ENCODE results near the gene TRPC3.
A peak's percentile ranks its signal among the peaks of the same experiment; 100 is the strongest.

The TRPC3 gene

DNA sequence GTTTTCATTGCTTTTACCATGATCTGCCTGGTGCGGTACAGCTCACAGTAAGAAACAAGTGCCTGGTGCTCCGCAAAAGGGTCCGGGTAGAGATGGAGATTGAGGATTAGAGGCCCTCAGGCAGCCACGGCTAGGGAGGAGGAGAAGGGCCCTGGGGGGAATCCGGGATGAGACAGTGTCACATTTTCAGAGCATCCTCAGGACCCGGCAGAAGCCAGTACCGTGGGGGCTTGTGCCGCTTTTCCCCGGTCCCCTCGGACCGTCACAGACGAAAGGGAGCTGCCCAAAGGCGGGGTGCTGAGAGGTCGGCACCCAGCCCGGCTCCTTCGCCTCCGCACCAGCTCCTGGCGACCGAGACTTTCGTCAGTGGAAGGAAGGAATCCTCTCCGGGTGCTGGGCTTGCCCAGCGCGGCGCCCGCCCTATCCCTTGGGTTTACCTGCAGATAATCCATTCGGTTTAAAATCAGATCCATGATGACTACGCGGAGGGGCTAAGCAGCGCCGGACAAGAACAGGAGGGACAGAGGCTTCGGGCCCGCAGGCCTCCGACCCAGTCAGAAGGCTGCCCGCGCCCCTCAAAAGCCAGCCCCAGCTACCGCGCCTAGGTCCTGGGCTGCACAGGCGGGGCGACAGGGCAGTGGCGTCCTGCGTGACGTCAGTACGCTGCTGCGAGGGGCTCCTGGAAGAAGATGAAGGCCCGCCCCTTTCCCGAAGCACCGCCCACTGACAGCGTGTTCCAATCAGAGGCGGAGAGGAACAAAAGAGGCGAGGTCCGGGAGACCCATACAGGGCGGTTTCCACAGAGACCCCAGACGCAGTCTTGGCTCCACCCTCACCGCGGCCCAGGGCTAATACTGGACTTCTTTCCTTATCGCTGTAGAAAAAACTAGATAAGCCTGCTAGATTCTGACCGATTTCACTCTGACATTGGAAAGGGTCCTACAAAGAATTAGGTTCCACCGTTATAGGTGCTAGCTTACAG lies 81.7 kb downstream of the TRPC3 start, which contains the start of gene BBS7:
TSS of gene BBS7 (minus strand) at position 634 of the 982 bp plus-strand sequence. CDS start at position 473, 161 bp downstream.
- peak; percentile 90 for DNase-seq

DNA sequence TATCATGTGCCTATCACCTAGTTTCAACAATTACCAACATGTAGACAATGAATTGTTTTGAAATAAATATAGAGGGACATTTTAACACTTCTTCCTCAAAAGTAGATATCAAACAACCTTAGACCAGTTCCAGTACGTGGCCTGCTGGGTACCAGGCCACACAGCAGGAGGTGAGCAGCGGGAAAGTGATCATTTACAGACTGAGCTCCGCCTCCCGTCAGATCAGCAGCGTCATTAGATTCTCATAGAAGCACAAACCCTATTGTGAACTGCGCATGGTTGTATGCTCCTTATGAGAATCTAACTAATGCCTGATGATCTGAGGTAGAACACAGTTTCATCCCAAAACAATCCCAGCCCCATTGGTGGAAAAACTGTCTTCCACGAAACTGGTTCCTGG lies 88.1 kb downstream of the TRPC3 start:
- no peak for DNase-seq

DNA sequence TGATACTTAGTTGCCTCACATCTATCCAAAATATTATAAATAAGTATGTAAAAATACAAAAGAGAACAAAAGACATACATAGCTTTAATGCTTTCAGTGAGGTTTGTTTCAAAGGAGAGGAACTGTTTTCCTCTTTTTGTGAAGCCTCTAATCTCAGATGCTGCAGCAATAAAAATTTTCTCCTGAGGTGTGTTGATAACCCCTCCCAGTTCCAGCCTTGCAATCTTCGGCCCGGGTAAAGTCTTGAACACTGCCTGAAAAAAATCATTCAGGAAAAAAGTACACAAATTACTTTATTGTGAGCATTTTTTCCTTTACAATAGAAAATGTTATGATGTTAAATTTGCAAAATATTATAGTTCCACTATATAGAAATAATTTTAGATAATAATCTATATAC lies 90.4 kb downstream of the TRPC3 start:
- DNase-seq = no peak

DNA sequence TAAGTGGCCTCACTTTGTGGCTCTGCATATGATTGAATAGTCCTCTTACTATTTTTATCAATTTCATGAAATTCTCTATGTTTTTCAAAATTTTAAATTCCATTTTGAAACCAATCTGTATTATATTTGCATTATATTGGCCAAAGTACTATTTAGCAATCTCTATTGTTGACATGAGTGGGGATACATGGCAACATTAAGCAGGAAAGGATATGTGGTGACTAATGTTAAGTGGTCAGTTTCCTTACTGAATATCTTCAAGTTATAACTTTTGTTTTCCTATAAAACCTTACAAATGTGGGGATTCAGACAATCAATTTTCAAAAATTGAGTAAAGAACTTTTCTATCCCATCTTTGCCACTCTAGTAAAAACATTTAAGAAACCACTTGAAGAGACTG lies 91.7 kb downstream of the TRPC3 start:
- DNase-seq = no peak

DNA sequence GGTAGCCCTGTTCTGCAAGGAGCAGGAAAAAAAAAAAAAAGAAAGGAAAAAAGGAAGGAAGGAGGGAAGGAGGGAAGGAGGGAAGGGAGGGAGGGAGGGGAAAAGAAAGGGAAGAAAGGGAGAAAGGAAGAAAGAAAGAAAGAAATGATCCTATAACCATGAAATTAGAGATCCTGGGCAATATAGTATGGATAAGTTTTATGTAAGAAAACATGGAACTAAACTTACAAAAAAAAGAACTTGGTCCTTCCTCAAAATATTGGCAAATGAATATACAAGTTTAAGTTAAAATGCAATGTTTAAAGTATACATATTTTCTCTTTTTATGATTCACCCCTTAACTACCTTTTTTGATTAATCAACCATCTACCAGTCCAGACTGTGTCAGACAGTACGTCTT lies 100.5 kb downstream of the TRPC3 start:
- DNase-seq = no peak

DNA sequence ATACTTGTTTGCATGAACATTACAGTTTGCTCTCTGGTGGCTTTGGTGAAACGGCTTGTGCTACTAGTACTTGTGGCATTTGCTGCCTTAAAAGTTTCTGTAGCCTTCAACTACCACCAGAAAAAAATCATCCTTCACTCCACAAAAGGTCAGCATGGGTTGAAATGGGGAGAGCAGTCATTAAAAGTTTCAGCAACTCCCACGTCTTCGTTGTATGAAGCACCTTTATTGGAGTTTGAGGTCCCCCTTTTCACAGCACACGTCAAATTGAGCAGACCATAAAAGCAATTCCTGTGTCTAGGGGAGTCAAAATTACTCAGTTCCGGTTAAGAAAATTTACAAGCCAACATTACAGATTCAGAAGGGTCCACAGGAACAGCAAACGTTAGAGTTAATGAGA lies 105.2 kb downstream of the TRPC3 start:
- no peak for DNase-seq

DNA sequence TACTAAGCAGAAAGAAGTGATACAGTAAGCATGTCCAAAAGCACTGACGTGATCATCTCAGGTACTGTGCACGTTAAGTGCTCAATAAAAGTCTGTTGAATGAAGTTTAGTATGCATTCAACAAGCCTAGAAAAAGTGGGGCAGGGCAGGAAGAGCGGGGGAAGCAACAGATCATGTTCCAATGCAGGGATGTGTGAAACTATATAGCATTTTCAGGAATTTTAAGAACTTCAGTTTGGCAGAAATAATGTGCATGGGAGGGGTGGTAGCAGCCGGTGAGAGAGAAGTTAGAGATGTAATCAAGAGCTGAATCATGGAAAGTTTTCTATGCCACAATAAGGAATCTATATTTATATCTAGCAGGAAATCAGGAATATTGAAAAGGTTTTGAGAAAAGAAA lies 109.0 kb downstream of the TRPC3 start:
- DNase-seq = no peak

DNA sequence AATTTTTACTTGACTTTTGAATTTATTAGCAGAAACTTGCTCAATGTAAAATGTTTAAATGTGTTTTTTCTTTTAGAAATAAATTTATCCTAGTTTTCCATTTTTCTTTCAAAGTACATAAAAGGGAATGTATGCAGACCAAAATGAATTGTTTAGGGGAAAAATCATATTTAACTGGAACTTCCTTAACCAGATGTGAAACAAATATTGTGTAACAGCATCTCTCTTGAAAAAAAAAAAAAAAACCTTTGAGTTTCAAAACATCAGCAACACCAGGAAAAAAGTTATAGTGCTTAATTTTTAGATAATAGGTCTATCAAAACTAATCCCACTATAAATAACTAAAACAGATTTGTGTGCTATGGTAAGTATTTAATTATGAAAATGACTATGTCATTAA lies 113.7 kb downstream of the TRPC3 start:
- no peak for DNase-seq

DNA sequence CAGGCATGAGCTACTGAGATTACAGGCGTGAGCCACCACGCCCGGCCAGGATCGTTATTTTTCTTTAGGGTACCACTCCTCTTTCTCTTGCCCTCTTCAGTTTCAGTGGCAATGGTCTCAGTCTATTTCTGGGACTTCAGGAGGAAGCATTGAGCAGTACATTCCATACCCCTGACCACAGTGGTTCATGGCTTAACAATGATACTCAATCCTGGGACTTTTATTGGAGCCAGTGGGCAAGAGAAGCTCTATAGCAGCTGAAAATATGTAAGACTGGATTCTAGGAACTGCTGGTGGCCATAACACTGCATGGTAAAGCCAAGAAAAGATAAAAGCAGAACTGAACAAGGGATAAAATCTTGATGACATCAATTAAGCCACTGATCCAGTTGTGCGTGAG lies 122.3 kb downstream of the TRPC3 start:
- no peak for DNase-seq
